ENCODE data around the gene TOP3B.
A peak's percentile ranks its signal among the peaks of the same experiment; 100 is the strongest.

Gene TOP3B, protein sequence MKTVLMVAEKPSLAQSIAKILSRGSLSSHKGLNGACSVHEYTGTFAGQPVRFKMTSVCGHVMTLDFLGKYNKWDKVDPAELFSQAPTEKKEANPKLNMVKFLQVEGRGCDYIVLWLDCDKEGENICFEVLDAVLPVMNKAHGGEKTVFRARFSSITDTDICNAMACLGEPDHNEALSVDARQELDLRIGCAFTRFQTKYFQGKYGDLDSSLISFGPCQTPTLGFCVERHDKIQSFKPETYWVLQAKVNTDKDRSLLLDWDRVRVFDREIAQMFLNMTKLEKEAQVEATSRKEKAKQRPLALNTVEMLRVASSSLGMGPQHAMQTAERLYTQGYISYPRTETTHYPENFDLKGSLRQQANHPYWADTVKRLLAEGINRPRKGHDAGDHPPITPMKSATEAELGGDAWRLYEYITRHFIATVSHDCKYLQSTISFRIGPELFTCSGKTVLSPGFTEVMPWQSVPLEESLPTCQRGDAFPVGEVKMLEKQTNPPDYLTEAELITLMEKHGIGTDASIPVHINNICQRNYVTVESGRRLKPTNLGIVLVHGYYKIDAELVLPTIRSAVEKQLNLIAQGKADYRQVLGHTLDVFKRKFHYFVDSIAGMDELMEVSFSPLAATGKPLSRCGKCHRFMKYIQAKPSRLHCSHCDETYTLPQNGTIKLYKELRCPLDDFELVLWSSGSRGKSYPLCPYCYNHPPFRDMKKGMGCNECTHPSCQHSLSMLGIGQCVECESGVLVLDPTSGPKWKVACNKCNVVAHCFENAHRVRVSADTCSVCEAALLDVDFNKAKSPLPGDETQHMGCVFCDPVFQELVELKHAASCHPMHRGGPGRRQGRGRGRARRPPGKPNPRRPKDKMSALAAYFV

DNA sequence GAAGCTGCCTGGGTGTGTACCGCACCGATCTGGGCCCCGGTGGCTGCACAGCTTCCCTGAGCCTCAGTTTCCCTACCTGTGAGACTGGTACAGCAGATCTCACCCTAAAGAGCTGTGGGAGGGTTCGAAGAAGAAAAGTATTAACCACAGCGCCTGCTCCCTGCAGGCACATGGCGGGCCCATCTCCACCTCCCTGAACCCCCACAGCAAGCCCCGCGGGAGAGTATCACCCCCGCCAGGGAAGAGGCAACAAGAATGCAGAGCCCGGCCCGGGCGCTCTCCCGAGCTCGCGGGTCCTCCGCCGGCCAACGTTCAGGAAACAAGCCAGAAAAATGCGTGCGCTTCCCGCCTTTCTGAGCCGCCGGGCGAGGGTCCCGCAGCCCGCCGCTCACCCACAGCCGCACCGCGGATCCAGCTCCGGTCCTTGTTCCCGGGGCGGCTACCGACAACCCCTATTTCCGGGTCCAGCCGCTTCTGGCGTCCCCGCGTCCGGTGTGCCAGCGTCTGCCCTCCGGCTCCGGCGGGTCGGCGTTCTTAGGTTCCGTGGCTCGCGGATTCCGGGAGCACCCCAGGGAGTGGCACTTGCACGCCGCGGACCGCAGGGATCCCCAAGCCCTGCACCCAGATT lies at the start of gene TOP3B:
Gene TOP3B, minus strand, starts transcription at position 450 of the 628 bp plus-strand sequence. CDS start 7,078 bp downstream, outside the sequence.
- DNase-seq (ENCODE audit: insufficient read length, low spot score) (peak; percentile 86), FAIRE-seq (peak; percentile 53)

DNA sequence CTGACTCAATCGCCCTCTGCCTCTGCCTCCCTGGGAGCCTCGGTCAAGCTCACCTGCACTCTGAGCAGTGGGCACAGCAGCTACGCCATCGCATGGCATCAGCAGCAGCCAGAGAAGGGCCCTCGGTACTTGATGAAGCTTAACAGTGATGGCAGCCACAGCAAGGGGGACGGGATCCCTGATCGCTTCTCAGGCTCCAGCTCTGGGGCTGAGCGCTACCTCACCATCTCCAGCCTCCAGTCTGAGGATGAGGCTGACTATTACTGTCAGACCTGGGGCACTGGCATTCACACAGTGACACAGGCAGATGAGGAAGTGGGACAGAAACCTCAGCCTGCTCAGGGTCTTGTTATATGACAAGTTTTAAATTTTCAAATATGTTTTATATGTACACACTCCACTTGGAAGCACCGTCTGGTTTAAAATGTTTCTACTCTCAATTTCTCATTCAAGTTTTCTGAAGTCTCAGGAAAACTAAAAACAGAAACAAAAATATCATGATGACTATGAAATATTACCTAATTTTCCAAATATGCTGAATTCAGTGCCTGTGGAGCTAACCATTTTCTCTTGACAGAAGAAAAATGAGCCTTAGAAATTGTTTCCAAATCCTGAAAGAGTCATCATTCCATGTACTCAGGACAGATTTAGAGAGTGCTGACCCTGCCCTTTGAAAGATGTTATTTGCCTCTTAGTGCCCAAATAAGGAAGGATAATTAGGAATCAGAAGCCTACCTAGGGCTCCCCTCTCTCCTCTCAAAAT lies 48.8 kb upstream of the TOP3B start:
- FAIRE-seq (peak; percentile 68), DNase-seq (ENCODE audit: insufficient read length, low spot score) (no peak)

DNA sequence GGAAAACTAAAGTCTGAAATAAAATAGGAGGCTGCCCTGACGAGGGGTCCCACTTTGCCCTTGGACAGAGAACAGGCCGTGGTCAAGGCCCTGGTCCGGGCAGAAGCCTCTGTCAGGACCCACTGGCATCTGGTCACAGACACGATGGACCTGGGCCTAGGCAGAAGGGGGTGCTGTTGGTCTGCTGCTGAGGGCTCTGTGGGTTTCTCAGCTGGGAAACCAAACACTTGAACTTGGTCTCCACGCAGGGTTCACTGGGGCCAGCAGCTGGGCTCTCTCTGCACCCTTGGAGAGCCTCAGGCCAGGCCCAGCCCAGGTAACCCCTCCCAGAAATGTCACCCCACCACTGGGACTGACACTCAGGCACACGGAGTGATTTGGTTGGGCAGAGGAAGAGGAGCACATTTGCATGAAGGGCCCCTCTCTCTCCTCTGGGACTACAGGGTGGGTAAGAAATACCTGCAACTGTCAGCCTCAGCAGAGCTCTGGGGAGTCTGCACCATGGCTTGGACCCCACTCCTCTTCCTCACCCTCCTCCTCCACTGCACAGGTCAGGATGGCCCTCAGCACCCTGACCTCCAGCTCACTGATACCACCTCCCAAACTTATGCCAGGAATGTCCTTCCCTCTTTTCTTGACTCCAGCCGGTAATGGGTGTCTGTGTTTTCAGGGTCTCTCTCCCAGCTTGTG lies 48.1 kb upstream of the TOP3B start:
- peak; percentile 95 for FAIRE-seq

GRCh38 chr22:22027955-22028354 lies 45.4 kb upstream of the TOP3B start:
- no peak for FAIRE-seq
- DNase-seq (ENCODE audit: insufficient read length, low spot score) = no peak

More for the DNA sequence above, 48.1 kb upstream of the TOP3B start:
- DNase-seq (ENCODE audit: insufficient read length, low spot score) = no peak

GRCh38 chr22:22026157-22026831 lies 43.7 kb upstream of the TOP3B start:
- FAIRE-seq (peak; percentile 98), DNase-seq (ENCODE audit: insufficient read length, low spot score) (peak; percentile 49)

- FAIRE-seq (no peak), DNase-seq (ENCODE audit: insufficient read length, low spot score) (no peak)
Observed at GRCh38 chr22:22025320-22026156, 43.0 kb upstream of the TOP3B start.

DNA sequence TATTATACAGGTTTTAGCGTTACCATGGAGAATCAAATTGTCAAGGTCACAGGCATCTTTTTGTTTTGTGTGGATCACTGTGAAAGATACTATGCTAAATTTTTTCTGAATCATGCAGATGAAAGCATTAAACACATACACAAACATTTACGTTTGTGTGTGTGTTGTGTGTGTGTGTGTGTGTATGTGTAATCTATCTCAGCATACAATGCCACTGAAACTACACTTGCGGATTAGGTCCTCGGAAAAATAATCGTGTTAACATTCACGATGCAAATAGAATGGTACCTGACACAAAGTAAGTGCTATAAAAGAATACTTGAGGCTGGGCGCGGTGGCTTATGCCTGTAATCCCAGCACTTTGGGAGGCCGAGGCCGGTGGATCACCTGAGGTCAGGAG lies 41.9 kb upstream of the TOP3B start:
- FAIRE-seq (no peak), DNase-seq (ENCODE audit: insufficient read length, low spot score) (no peak)

GRCh38 chr22:22023581-22024137 lies 41.1 kb upstream of the TOP3B start:
- DNase-seq (ENCODE audit: insufficient read length, low spot score) (no peak), FAIRE-seq (peak; percentile 45)

DNA sequence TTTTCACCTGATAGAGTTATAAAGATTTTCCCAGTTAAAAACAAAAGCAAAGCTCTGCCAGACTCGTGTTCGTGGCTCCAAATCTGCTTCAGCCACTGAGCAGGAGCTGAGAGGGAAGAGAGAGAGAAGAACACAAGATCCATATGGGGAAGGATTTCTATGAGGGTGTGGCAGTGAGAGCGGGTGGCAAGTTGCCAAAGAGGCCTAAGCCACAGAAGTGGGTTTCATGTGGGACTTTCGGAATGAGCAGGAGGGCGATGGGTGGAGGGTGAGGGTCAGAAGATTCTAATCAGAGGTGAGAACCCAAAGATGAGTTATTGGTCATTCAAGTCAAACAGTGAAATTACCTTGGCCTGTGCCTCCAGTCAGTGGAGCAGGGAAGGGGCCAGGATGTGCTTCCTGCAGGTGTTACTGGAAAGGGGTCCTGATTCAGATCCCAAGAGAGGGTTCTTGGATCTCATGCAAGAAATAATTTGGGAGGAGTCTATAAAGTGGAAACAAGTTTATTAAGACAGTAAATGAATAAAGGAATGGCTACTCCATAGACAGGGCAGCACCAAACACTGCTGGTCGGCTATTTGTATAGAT lies 40.5 kb upstream of the TOP3B start:
- peak; percentile 47 for FAIRE-seq

GRCh38 chr22:22022255-22022840 lies 39.8 kb upstream of the TOP3B start:
- FAIRE-seq (no peak), DNase-seq (ENCODE audit: insufficient read length, low spot score) (no peak)

More for the DNA sequence above, 40.5 kb upstream of the TOP3B start:
- no peak for DNase-seq (ENCODE audit: insufficient read length, low spot score)

DNA sequence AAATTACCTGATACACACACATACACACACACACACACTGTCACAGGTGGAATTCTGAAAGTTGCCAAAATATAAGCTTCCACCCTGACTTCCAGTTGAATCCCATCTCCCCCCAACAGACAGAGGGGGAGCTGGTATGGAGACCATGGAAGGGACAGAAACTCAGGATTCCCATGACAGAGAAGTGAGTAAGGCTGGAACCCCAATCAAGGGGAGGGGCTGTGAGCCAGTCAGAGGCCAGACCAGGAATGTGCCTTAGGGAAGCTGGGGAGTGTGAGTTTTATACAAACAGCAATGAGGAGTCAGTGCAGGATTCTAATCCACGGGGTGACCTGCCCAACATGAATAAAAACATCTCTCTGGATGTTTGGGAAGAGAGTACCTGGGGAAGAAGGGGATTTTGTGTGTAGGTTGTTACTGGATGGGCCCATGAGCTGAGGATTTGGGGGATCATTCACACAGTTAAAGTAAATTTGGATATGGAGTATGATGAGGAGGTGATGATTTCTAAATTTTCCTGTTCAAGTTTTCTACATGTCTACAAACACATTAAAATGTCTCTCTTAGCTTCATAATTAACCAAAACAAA lies 38.7 kb upstream of the TOP3B start:
- DNase-seq (ENCODE audit: insufficient read length, low spot score) = no peak
- FAIRE-seq = no peak

GRCh38 chr22:22020425-22020852 lies 37.9 kb upstream of the TOP3B start:
- DNase-seq (ENCODE audit: insufficient read length, low spot score) (no peak), FAIRE-seq (no peak)

DNA sequence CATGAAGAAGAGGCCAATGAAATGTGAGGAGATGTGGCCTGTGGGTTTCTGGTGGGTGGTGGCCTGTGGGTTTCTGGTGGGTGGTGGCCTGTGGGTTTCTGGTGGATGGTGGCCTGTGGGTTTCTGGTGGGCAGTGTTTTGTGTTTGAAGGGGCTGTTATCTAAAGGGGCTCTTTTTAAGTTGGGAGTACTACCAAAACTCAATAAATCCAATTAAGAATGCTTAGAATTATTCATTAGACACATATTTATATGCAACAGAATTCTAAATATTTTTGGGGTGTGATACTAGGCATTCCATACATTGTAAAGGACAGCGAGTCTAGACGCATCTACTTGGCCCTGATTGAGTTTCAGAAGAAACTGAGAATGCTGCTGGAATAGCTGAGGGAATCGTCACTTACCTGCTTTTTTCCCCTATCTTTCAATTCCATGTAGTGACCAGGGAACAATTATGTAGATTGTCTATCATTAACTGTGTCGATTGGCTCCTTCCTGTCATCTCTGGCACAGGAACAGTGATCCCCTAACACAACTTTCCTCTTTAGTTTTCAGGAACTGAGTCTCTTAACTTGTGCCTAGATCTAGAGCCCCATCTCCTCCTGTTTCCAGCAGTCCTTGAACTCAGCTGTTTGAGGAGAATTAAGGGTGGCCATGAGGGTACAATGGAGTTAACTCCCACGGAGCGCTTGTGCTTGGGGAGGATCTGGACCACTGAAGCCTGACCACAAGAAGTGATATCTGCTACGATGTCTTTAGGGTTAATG lies 37.3 kb upstream of the TOP3B start:
- no peak for FAIRE-seq
- DNase-seq (ENCODE audit: insufficient read length, low spot score) = no peak

DNA sequence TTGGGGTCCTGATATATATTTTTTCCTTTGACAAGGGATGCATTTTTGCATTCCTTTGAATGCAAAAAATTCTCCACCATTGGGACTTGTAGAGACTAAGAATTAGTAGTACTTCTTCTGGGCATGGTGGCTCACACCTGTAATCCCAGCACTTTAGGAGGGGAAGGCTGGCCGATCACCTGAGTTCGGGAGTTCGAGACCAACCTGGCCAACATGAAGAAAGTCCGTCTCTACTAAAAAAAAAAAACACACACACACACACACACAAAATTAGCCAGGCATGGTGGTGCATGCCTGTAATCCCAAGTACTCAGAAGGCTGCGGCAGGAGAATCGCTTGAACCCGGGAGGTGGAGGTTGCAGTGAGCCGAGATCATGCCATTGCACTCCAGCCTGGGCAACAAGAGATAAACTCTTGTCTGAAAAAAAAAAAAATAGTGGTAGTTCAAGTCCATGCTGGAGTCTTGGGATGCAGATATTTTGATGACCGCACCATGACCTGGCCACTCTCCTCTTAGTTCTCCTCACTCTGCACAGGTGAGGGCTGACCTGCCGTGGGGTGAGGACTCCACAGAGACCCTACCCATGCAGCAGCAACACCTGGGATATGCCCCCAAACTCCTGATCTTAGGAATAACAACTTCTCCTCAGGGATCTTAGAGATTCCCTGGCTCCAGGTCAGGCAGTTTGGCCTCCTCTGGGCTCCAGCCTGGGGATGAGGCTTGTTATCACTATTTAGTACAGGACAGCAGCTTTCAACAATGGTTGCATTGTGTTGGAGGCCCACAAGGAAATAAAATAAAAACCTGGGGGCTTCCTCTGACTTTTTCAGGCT lies 36.5 kb upstream of the TOP3B start:
- no peak for FAIRE-seq
- DNase-seq (ENCODE audit: insufficient read length, low spot score) = no peak

GRCh38 chr22:22015631-22016030 lies 33.0 kb upstream of the TOP3B start:
- DNase-seq (ENCODE audit: insufficient read length, low spot score) = no peak
- no peak for FAIRE-seq

Data from GM19239 (cell line).